BJ (cell line): ENCODE data around the gene STT3B. TPM values are rescaled to one million over a fixed set of nuclear protein-coding genes. Genes with fewer than 3 reads are reported as not detected.

Experiments used
- CTCF ChIA-PET: fragments of 350-600 bp; formaldehyde crosslinking; extraction: SDS; loops from one replicate; lab custom pipeline; 2021; ENCODE audit warnings: antibody characterized with exemption, inconsistent platforms; lab: Yijun Ruan, JAX
- POLR2A ChIA-PET: fragments of 300-600 bp; sonication (Branson Sonifier 250); formaldehyde crosslinking; extraction: SDS; loops from one replicate; lab custom pipeline; 2021; ENCODE audit warnings: antibody characterized with exemption; lab: Charles Lee
- DNase-seq: peaks from one replicate; pipeline ENCODE4 v3.0.0-alpha.2; 2011; ENCODE audit warnings: low read depth
- H3K27me3 ChIP-seq: 2 replicates; pipeline ENCODE4 v1.6.0; 2011; ENCODE audit warnings: low read length; ENCODE audit not compliant: control insufficient read depth, insufficient read depth
- H3K36me3 ChIP-seq: 2 replicates; pipeline ENCODE4 v1.5.1; 2011; ENCODE audit warnings: low read length; ENCODE audit not compliant: control insufficient read depth, insufficient read depth
- H3K4me3 ChIP-seq: 2 replicates; pipeline ENCODE4 v1.5.1; 2011; ENCODE audit warnings: low read depth, mild to moderate bottlenecking, control low read depth, low read length
- CTCF ChIP-seq: IDR thresholded peaks from 2 replicates; pipeline ENCODE4 v1.5.1; 2011; ENCODE audit warnings: low read depth, mild to moderate bottlenecking, control low read depth, inconsistent platforms, low read length, moderate library complexity; ENCODE audit not compliant: insufficient read depth
- polyA plus RNA-seq: library from polyadenylated mRNA; depleted of rRNA; stranded (reverse); fragments of >200 nt; gene quantifications from 2 replicates; pipeline ENCODE4 v1.2.3, GENCODE V29; 2011

STT3B gene
- polyA plus RNA-seq, 1 experiment, result 39.7 TPM

GRCh38 chr3:31575448-31575847, 42.7 kb downstream of the STT3B start:
- ChIA-PET POLR2A (interaction anchor here (0.5 kb wide), 1 partner anchor 205 kb away, joined by 6 read pairs; no protein-coding TSS in a partner anchor), CTCF (no interaction called here)
- Histone ChIP-seq H3K27me3 (no peaks in the 10 kb centered on the region), H3K36me3 (no peaks in the 10 kb centered on the region; the same call in 1 of the 2 replicates), H3K4me3 (no peak overlapping the region)
- TF ChIP-seq CTCF, result no peak
- DNase-seq, result no peak

DNA sequence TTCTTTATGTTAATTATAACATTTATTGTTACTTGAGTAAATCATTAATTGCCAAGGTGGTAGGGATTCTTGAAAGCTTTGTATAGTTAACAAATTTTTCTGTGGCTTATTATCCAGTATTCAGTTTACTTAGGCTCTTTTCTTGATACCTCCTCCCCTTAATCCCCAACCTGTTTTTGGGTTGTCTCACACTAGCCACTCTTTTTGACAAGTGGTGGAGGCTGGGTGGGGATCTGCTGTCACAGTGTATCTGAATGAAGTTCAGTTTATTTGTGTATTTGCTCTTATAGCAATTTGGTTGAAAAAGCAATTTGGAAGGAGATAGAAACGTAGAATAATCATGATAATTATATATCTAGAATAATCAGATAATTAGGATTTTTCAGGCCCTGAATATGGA, 43.8 kb downstream of the STT3B start:
- no peaks in the 10 kb centered on the region for H3K27me3 ChIP-seq
- ChIA-PET POLR2A (no interaction called here), CTCF (no interaction called here)
- DNase-seq, result no peak
- no peaks in the 10 kb centered on the region; the same call in 1 of the 2 replicates for H3K36me3 ChIP-seq
- TF ChIP-seq CTCF, result no peak
- no peak overlapping the region for H3K4me3 ChIP-seq

GRCh38 chr3:31577232-31577631, 44.5 kb downstream of the STT3B start:
- no peak for TF ChIP-seq CTCF

GRCh38 chr3:31579828-31580227, 47.1 kb downstream of the STT3B start:
- Histone ChIP-seq H3K36me3 (no peaks in the 10 kb centered on the region; the same call in 1 of the 2 replicates), H3K27me3 (no peaks in the 10 kb centered on the region), H3K4me3 (no peak overlapping the region)
- TF ChIP-seq CTCF, result no peak
- DNase-seq, result no peak
- CTCF ChIA-PET, result interaction anchor here (1.0 to 1.6 kb wide), 2 partner anchors 13 to 15 kb away, joined by 3 to 5 read pairs; no protein-coding TSS in a partner anchor
- POLR2A ChIA-PET, result no interaction called here

More at GRCh38 chr3:31577232-31577631, 44.5 kb downstream of the STT3B start:
- no peaks in the 10 kb centered on the region for H3K27me3 ChIP-seq
- H3K4me3 ChIP-seq, result no peak overlapping the region
- no peak for DNase-seq
- H3K36me3 ChIP-seq, result no peaks in the 10 kb centered on the region; the same call in 1 of the 2 replicates
- ChIA-PET POLR2A (no interaction called here), CTCF (no interaction called here)

DNA sequence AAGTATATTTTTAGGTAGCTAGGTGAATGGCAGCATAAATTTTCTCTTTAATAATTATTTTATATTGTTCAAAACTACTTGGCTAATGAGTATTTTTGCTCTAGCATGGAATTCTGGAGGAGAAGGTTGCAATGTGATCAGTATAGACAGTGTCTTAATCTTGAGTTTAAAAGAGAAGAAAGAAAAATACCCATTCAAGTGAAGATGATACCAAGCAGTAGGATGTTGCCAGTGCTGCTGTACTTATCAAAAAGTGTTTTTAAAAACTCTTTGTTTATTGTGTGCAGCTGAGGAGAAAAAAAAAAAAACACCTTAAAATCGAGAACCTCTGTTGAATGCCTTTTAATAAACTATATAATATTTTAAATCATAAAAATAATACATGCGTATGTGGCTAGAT, 47.9 kb downstream of the STT3B start:
- DNase-seq, result no peak
- TF ChIP-seq CTCF, result no peak
- Histone ChIP-seq H3K4me3 (no peak overlapping the region), H3K27me3 (no peaks in the 10 kb centered on the region), H3K36me3 (no peaks in the 10 kb centered on the region; the same call in 1 of the 2 replicates)
- ChIA-PET CTCF (interaction anchor here (0.6 to 1.6 kb wide), 3 partner anchors 14 to 702 kb away, joined by 3 to 5 read pairs (median 3); no protein-coding TSS in a partner anchor), POLR2A (no interaction called here)
